ENCODE measurements around the gene TMC6.

GRCh38 chr17:78079253-78079652 lies 49.3 kb downstream of the TMC6 start:
- TF ChIP-seq CTCF (IDR thresholded peaks at IDR 0.05; ENCODE audit: borderline replicate concordance, extremely low read depth, low read length, poor library complexity, severe bottlenecking) = no peak
- no peak for TF ChIP-seq EZH2 (IDR thresholded peaks at IDR 0.05; ENCODE audit: borderline replicate concordance, low read depth, low read length, severe bottlenecking)

All from DND-41 (cell line).